Keratinocyte (primary cell): ENCODE measurements around the gene CEP295NL. TPM values are rescaled to one million over a fixed set of nuclear protein-coding genes. Genes with fewer than 3 reads are reported as not detected.

ENCODE experiments used
- DNase-seq: peaks from one replicate; pipeline ENCODE4 v3.0.0-alpha.2; 2011; ENCODE audit warnings: low read depth, missing footprints, low spot score
- FAIRE-seq: peaks from 2 replicates; lab custom pipeline; 2011; peaks lifted over from hg19 to GRCh38; lab: Jason Lieb, UNC
- H2AFZ ChIP-seq: 2 replicates; pipeline ENCODE4 v1.6.0; 2012; ENCODE audit warnings: low read length, control low read depth, inconsistent platforms; ENCODE audit not compliant: control insufficient read depth
- H3K27ac ChIP-seq: 2 replicates; pipeline ENCODE4 v1.5.1; 2011; ENCODE audit warnings: low read length; ENCODE audit not compliant: control insufficient read depth, insufficient read depth
- H3K27me3 ChIP-seq: 3 replicates; pipeline ENCODE4 v1.6.0; 2011; ENCODE audit warnings: low read length; ENCODE audit not compliant: control insufficient read depth, insufficient read depth; ENCODE audit errors: extremely low read depth
- H3K36me3 ChIP-seq, 2 experiments: 2 replicates in 1 of 2; 3 replicates in 1 of 2; pipeline ENCODE4 v1.5.1; 2011; ENCODE audit warnings: low read length in 2 of 2, mild to moderate bottlenecking in 1 of 2; ENCODE audit not compliant: control insufficient read depth in 2 of 2, insufficient read depth in 2 of 2; ENCODE audit errors: extremely low read depth in 1 of 2
- H3K4me1 ChIP-seq: 3 replicates; pipeline ENCODE4 v1.5.1; 2011; ENCODE audit warnings: low read length; ENCODE audit not compliant: control insufficient read depth, insufficient read depth; ENCODE audit errors: extremely low read depth
- H3K4me2 ChIP-seq: 3 replicates; pipeline ENCODE4 v1.6.0; 2011; ENCODE audit warnings: low read depth, low read length; ENCODE audit not compliant: control insufficient read depth, insufficient read depth; ENCODE audit errors: extremely low read depth
- H3K4me3 ChIP-seq, 3 experiments: fragments of 200-600 bp in 1 of 3; sonication (generic) in 1 of 3; 2 replicates in 2 of 3; 3 replicates in 1 of 3; pipeline ENCODE4 v1.5.1; 2011 to 2016; ENCODE audit warnings: low read length in 3 of 3, mild to moderate bottlenecking in 3 of 3, control low read depth in 2 of 3, inconsistent platforms in 1 of 3, low read depth in 1 of 3, mixed read lengths in 1 of 3, mixed run types in 1 of 3, moderate library complexity in 1 of 3; ENCODE audit not compliant: control insufficient read depth in 2 of 3, insufficient read depth in 2 of 3; ENCODE audit errors: extremely low read depth in 1 of 3
- H3K79me2 ChIP-seq: 2 replicates; pipeline ENCODE4 v1.6.0; 2012; ENCODE audit warnings: low read length; ENCODE audit not compliant: control insufficient read depth, insufficient read depth
- H3K9ac ChIP-seq: 3 replicates; pipeline ENCODE4 v1.6.0; 2011; ENCODE audit warnings: low read length; ENCODE audit not compliant: control insufficient read depth, insufficient read depth; ENCODE audit errors: extremely low read depth
- H3K9me1 ChIP-seq: 3 replicates; pipeline ENCODE4 v1.6.0; 2011; ENCODE audit warnings: low read length; ENCODE audit not compliant: control insufficient read depth, insufficient read depth; ENCODE audit errors: extremely low read depth
- H3K9me3 ChIP-seq: 2 replicates; pipeline ENCODE4 v1.5.1; 2012; ENCODE audit warnings: low read depth, low read length; ENCODE audit not compliant: control insufficient read depth
- H4K20me1 ChIP-seq: 3 replicates; pipeline ENCODE4 v1.6.0; 2011; ENCODE audit warnings: low read length; ENCODE audit not compliant: control insufficient read depth, insufficient read depth; ENCODE audit errors: extremely low read depth
- CTCF ChIP-seq, 3 experiments: IDR thresholded peaks in 1 of 3; conservative IDR thresholded peaks in 1 of 3; optimal IDR thresholded peaks in 1 of 3; 2 replicates in 2 of 3; 3 replicates in 1 of 3; pipeline versions ENCODE3 to v1.5.1; 2011; ENCODE audit warnings: low read length in 3 of 3, mild to moderate bottlenecking in 3 of 3, moderate library complexity in 2 of 3, control low read depth in 1 of 3, inconsistent platforms in 1 of 3; ENCODE audit not compliant: insufficient read depth in 2 of 3; ENCODE audit errors: extremely low read depth in 1 of 3
- EZH2 ChIP-seq: IDR thresholded peaks from one replicate; pipeline ENCODE4 v1.6.1; 2012; ENCODE audit warnings: inconsistent platforms, mild to moderate bottlenecking, low read length, moderate library complexity
- dilution Hi-C: fragments of 300-500 bp; cut with MboI; formaldehyde crosslinking; loops from one replicate; pipeline ENCODE4 v1.7.0; 2020; ENCODE audit warnings: low sequenced_read_pairs; ENCODE audit not compliant: extremely low pct_ligation_motif_present
- polyA plus RNA-seq, 5 experiments: library from polyadenylated mRNA; depleted of rRNA in 3 of 5; stranded (reverse) in 3 of 5; stranded (forward) in 1 of 5; unstranded in 1 of 5; fragments of >200 nt; gene quantifications; 1 replicate in 1 of 5; 2 replicates in 3 of 5; 3 replicates in 1 of 5; pipeline versions ENCODE4 v1.2.1 to v1.2.3, GENCODE V29; 2011 to 2012; ENCODE audit warnings: missing spikeins in 2 of 5, low read depth in 1 of 5, low replicate concordance in 1 of 5

CEP295NL gene
- polyA plus RNA-seq, 1 donor (not counting 4 experiments of a cell fraction or from before 2014, with no cell fraction given) = not detected

GRCh38 chr17:78893684-78894083 lies 9.3 kb downstream of the CEP295NL start:
- dilution Hi-C loops = no loop called here
- H4K20me1 ChIP-seq = peaks cover 2% of the 10 kb centered on the region
- no peaks in the 10 kb centered on the region for H3K79me2 ChIP-seq
- no peak overlapping the region for H3K9ac ChIP-seq
- H3K27me3 ChIP-seq = peaks cover 13% of the 10 kb centered on the region
- no peak overlapping the region for H3K4me2 ChIP-seq
- H3K4me1 ChIP-seq = no peaks in the 10 kb centered on the region
- H3K4me3 ChIP-seq = no peak overlapping the region
- FAIRE-seq (no peak), DNase-seq (no peak)
- H2AFZ ChIP-seq = no peak overlapping the region
- no peaks in the 10 kb centered on the region for H3K36me3 ChIP-seq
- no peaks in the 10 kb centered on the region for H3K9me3 ChIP-seq
- H3K9me1 ChIP-seq = no peaks in the 10 kb centered on the region
- no peak for TF ChIP-seq CTCF (optimal IDR thresholded peaks at IDR 0.05 in 1 of 3, IDR thresholded peaks at IDR 0.05 in 1 of 3, conservative IDR thresholded peaks at IDR 0.05 in 1 of 3; ENCODE audit: extremely low read depth in 1 of 3, insufficient read depth in 2 of 3, low read length in 3 of 3)
- TF ChIP-seq EZH2 = no peak
- H3K27ac ChIP-seq = no peak overlapping the region

GRCh38 chr17:78892936-78893379 lies 10.0 kb downstream of the CEP295NL start:
- Histone ChIP-seq H3K9ac (no peak overlapping the region), H3K9me3 (no peaks in the 10 kb centered on the region), H3K4me1 (no peaks in the 10 kb centered on the region), H3K27me3 (peaks cover 13% of the 10 kb centered on the region), H4K20me1 (peaks cover 2% of the 10 kb centered on the region), H2AFZ (no peak overlapping the region), H3K27ac (no peak overlapping the region), H3K4me3 (no peak overlapping the region), H3K36me3 (no peaks in the 10 kb centered on the region), H3K9me1 (no peaks in the 10 kb centered on the region), H3K4me2 (no peak overlapping the region), H3K79me2 (no peaks in the 10 kb centered on the region)
- dilution Hi-C loops = no loop called here
- DNase-seq (no peak), FAIRE-seq (no peak)
- TF ChIP-seq CTCF (optimal IDR thresholded peaks at IDR 0.05 in 1 of 3, IDR thresholded peaks at IDR 0.05 in 1 of 3, conservative IDR thresholded peaks at IDR 0.05 in 1 of 3; ENCODE audit: extremely low read depth in 1 of 3, insufficient read depth in 2 of 3, low read length in 3 of 3) = no peak
- TF ChIP-seq EZH2 = no peak
